ENCODE measurements around the gene IQGAP3. TPM values are rescaled to one million over a fixed set of nuclear protein-coding genes. Genes with fewer than 3 reads are reported as not detected.
A peak's percentile ranks its signal among the peaks of the same experiment; 100 is the strongest.

IQGAP3 gene
- total and polyA plus RNA-seq, 11 donors = 0.09 to 5.1 (median 0.25) TPM

DNA sequence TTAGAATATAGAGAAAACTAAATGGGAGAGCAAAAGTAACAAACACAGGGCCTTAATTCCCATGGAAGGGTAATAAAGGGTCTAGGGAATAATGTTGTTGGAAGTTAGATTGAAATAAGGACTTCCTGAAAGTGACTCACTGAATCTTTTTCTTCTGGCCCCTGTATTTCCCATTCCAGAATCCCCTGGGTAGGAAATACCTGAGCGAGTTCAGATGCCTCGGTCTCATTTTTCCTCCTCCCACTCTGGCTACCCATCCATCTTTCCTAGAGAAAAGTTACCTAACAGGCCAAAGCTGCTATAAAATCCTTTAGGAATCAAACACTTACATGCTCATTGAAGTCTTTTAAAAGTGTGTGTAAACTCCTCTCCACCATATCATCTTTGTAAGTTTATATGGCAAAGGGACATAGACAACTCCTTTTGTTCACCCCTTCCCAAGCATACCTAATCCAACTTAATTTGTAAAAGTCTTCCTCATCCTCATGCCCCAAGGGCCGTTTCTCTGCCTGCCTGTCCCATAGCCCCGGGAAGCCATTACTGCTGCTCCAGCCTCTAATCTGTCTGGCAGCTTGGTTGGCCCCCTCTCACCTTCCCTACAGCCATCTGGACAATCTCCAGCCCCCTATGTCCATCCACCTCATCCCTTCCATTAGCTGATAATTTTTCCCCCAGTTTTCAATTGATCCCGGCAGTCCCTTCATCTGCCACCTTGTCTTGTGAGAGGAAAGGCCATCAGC, 68.5 kb downstream of the IQGAP3 start:
- Histone ChIP-seq H3K4me1 (peaks cover 20 to 66% (median 55%) of the 10 kb centered on the region in 12 donors), H3K27ac (peak overlapping the region; percentile 96 to 100 (median 100)), H3K9me3 (no peaks in the 10 kb centered on the region), H3K36me3 (no peaks in the 10 kb centered on the region), H3K4me3 (peak overlapping the region in 9 of 12 donors; percentile 25 to 100 (median 49)), H3K27me3 (no peaks in the 10 kb centered on the region)
- intact Hi-C loops (cut with DNase I) = loop anchor here in 7 of 10 donors (1.0 to 10.0 kb wide), 13 partner anchors 47 to 379 kb away; partner anchors contain the start of genes GPATCH4 (in 2 of the 7), HDGF (in 1 of the 7), NAXE (in 1 of the 7) and NES (in 1 of the 7)
- DNase-seq (no peak), ATAC-seq (no peak)
- TF ChIP-seq POLR2A (IDR thresholded peaks at IDR 0.05) = no peak
- TF ChIP-seq, protein P1, sequence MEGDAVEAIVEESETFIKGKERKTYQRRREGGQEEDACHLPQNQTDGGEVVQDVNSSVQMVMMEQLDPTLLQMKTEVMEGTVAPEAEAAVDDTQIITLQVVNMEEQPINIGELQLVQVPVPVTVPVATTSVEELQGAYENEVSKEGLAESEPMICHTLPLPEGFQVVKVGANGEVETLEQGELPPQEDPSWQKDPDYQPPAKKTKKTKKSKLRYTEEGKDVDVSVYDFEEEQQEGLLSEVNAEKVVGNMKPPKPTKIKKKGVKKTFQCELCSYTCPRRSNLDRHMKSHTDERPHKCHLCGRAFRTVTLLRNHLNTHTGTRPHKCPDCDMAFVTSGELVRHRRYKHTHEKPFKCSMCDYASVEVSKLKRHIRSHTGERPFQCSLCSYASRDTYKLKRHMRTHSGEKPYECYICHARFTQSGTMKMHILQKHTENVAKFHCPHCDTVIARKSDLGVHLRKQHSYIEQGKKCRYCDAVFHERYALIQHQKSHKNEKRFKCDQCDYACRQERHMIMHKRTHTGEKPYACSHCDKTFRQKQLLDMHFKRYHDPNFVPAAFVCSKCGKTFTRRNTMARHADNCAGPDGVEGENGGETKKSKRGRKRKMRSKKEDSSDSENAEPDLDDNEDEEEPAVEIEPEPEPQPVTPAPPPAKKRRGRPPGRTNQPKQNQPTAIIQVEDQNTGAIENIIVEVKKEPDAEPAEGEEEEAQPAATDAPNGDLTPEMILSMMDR (IDR thresholded peaks at IDR 0.05) = no peak
- WGBS, 4 donors = 36 to 42% (median 37%) methylated on average over 5 of the region's 5 CpGs

DNA sequence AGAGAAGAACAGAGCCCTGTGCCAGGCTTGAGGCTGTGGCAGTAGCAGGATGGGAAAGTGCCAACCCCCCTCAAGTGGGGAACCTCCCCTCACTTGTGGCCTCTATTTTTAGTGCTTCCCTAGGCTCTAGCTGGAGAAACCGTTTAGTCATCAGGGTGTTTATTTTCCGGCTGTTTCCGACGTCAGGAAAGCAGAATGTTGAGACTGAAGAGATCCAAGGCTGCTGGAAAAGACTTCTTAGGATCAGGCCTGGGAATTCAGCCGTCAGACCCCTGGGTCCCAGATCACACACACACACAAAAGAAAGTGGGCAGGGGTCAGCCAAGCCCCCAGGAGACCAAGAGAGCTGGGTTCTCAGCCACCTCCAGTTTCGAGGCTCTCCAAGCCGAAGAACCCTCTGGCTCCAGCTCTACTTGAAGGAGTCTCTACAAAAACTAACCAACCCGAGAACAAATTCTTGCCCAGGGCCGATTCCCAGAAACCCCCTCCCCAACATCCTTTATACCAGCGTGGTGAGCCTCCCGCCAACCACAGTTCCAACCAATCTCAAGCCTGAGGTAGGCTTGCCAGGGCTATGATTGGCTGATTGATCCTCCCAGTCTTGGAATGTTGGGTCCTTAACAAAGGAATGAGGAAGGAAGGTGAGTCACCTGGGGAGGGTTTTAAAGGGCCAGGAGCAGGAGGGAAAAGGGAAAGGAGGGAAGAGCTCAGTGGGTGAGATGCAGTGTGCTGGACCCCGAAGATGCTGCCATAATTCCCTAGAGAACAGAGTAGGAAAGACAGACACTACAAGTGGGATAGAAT, 69.3 kb downstream of the IQGAP3 start:
- Histone ChIP-seq H3K36me3 (no peaks in the 10 kb centered on the region), H3K27me3 (no peaks in the 10 kb centered on the region), H3K4me1 (peaks cover 23 to 66% (median 54%) of the 10 kb centered on the region in 12 donors), H3K4me3 (peak overlapping the region in 11 of 12 donors; percentile 17 to 100 (median 40)), H3K9me3 (no peaks in the 10 kb centered on the region), H3K27ac (peak overlapping the region; percentile 96 to 100 (median 100))
- TF ChIP-seq, protein P1 (IDR thresholded peaks at IDR 0.05) = no peak
- TF ChIP-seq POLR2A (IDR thresholded peaks at IDR 0.05) = peak; percentile 64 to 83
- intact Hi-C loops (cut with DNase I) = loop anchor here in 7 of 10 donors (5.0 to 10.0 kb wide), 10 partner anchors 46 to 378 kb away; partner anchors contain the start of genes GPATCH4 (in 2 of the 7), HDGF (in 1 of the 7), NAXE (in 1 of the 7) and NES (in 1 of the 7)
- peak; percentile 74 to 94 (median 91) for DNase-seq
- 7 to 8% (median 7%) methylated on average over 11 to 12 of the region's 12 CpGs for WGBS, 4 donors
- ATAC-seq = peak; percentile 34 to 57 (median 48)

DNA sequence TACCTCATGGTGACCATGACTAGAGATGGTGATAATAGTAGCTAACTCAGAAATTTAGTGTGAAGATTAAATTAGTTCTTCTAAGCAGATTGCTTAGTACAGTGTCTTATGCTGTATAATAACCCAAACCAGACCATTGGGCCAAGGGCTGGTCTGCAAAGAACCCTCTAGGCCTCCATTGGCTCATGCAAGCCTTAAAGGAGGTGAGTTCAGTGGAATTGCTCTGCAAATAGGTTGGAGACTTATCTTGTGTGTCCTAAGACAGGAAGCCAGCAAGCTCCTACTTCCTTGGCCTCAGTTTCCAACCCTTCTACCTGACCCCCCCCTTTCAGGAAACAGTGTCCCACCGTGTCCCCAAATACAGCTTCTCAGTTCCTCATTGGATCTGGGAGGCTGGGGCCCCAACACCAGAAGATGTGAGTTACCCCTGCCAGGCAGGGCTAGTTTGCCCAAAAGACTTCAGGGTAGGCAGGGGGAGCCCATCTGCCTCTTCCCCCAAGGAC, 69.9 kb downstream of the IQGAP3 start:
- H3K4me1 ChIP-seq = peaks cover 29 to 68% (median 58%) of the 10 kb centered on the region in 12 donors
- no peaks in the 10 kb centered on the region for H3K9me3 ChIP-seq
- H3K4me3 ChIP-seq = peak overlapping the region in 8 of 12 donors; percentile 25 to 100 (median 68)
- no peaks in the 10 kb centered on the region for H3K27me3 ChIP-seq
- no peaks in the 10 kb centered on the region for H3K36me3 ChIP-seq
- TF ChIP-seq, protein P1 (IDR thresholded peaks at IDR 0.05) = peak in 2 of 12 donors; percentile 15 to 30
- TF ChIP-seq POLR2A (IDR thresholded peaks at IDR 0.05) = no peak
- ATAC-seq (no peak), DNase-seq (no peak)
- H3K27ac ChIP-seq = peak overlapping the region; percentile 96 to 100 (median 100)
- 0 to 7% (median 2%) methylated on average over 1 of the region's 1 CpG for WGBS, 4 donors
- intact Hi-C loops (cut with DNase I) = loop anchor here in 7 of 10 donors (5.0 to 10.0 kb wide), 10 partner anchors 45 to 378 kb away; partner anchors contain the start of genes GPATCH4 (in 2 of the 7), HDGF (in 1 of the 7), NAXE (in 1 of the 7) and NES (in 1 of the 7)
